H1 (cell line): ENCODE results near the gene PTPRH. TPM values are rescaled to one million over a fixed set of nuclear protein-coding genes. Genes with fewer than 3 reads are reported as not detected.

ENCODE experiments used
- CTCF ChIA-PET: fragments of 300-600 bp; sonication (Branson Sonifier 250); formaldehyde crosslinking; loops from one replicate; lab custom pipeline; 2021; ENCODE audit not compliant: partially characterized antibody; lab: Charles Lee
- POLR2A ChIA-PET: fragments of 300-600 bp; sonication (Branson Sonifier 250); formaldehyde crosslinking; loops from one replicate; lab custom pipeline; 2021; ENCODE audit warnings: inconsistent platforms; ENCODE audit not compliant: partially characterized antibody; lab: Charles Lee
- DNase-seq, 2 experiments: peaks; one replicate each; pipeline versions ENCODE4 v3.0.0 to v3.0.0-alpha.2; 2010 to 2022; ENCODE audit warnings: low spot score in 2 of 2, low read depth in 1 of 2, mixed read lengths in 1 of 2
- FAIRE-seq: peaks from 2 replicates; lab custom pipeline; 2011; peaks lifted over from hg19 to GRCh38; lab: Jason Lieb, UNC
- H2AFZ ChIP-seq: 2 replicates; pipeline ENCODE4 v1.8.1; 2012; ENCODE audit warnings: low read length, inconsistent platforms
- H2AK5ac ChIP-seq: 2 replicates; pipeline ENCODE4 v1.6.1; 2013; ENCODE audit warnings: low read depth, low read length
- H2BK120ac ChIP-seq: replicated peaks from 2 replicates; pipeline ENCODE3; 2013; ENCODE audit warnings: low read depth, low read length, inconsistent platforms
- H2BK12ac ChIP-seq: 2 replicates; pipeline ENCODE4 v1.6.1; 2013; ENCODE audit warnings: low read depth, low read length
- H2BK15ac ChIP-seq: 2 replicates; pipeline ENCODE4 v1.6.1; 2013; ENCODE audit warnings: low read length
- H2BK20ac ChIP-seq: 2 replicates; pipeline ENCODE4 v1.6.1; 2013; ENCODE audit warnings: low read length
- H2BK5ac ChIP-seq: 2 replicates; pipeline ENCODE4 v1.6.1; 2013; ENCODE audit warnings: low read depth, low read length
- H3K14ac ChIP-seq: 2 replicates; pipeline ENCODE4 v1.6.1; 2013; ENCODE audit warnings: inconsistent platforms; ENCODE audit not compliant: insufficient read length
- H3K18ac ChIP-seq: 2 replicates; pipeline ENCODE4 v1.6.1; 2013; ENCODE audit warnings: low read length; ENCODE audit errors: extremely low read depth
- H3K23ac ChIP-seq: 2 replicates; pipeline ENCODE4 v1.6.1; 2013; ENCODE audit warnings: inconsistent platforms; ENCODE audit not compliant: insufficient read length
- H3K23me2 ChIP-seq: 2 replicates; pipeline ENCODE4 v1.6.1; 2013; ENCODE audit warnings: low read depth, low read length
- H3K27ac ChIP-seq: 2 replicates; pipeline ENCODE4 v1.6.1; 2011; ENCODE audit warnings: low read depth, low read length, inconsistent platforms
- H3K27me3 ChIP-seq, 4 experiments: replicated peaks in 1 of 4; 1 replicate in 1 of 4; 2 replicates in 3 of 4; pipeline versions ENCODE4 v1.6.1 to v1.8.1; 2011 to 2013; ENCODE audit warnings: low read length in 3 of 4, mild to moderate bottlenecking in 3 of 4, inconsistent platforms in 2 of 4, mixed read lengths in 2 of 4, moderate library complexity in 1 of 4; ENCODE audit not compliant: control insufficient read depth in 3 of 4, insufficient read depth in 3 of 4; ENCODE audit errors: extremely low read depth in 1 of 4
- H3K36me3 ChIP-seq, 4 experiments: 2 replicates each; pipeline versions ENCODE4 v1.6.1 to v1.8.1; 2011 to 2013; ENCODE audit warnings: mild to moderate bottlenecking in 4 of 4, low read length in 3 of 4, moderate library complexity in 2 of 4, control low read depth in 1 of 4, inconsistent platforms in 1 of 4; ENCODE audit not compliant: insufficient read depth in 4 of 4, control insufficient read depth in 2 of 4
- H3K4ac ChIP-seq: replicated peaks from 2 replicates; pipeline ENCODE3; 2013; ENCODE audit warnings: low read length, low read depth, mixed read lengths, inconsistent platforms; ENCODE audit not compliant: insufficient read length
- H3K4me1 ChIP-seq, 4 experiments: replicated peaks in 1 of 4; 1 replicate in 1 of 4; 2 replicates in 3 of 4; pipeline versions ENCODE4 v1.6.1 to v1.8.1; 2011 to 2013; ENCODE audit warnings: low read length in 3 of 4, inconsistent platforms in 2 of 4, mixed read lengths in 1 of 4; ENCODE audit not compliant: insufficient read depth in 4 of 4, control insufficient read depth in 3 of 4
- H3K4me2 ChIP-seq, 2 experiments: 2 replicates each; pipeline versions ENCODE4 v1.6.1 to v1.8.1; 2011 to 2013; ENCODE audit warnings: low read depth in 2 of 2, low read length in 2 of 2, control low read depth in 1 of 2, inconsistent platforms in 1 of 2, mild to moderate bottlenecking in 1 of 2; ENCODE audit not compliant: insufficient read depth in 1 of 2
- H3K4me3 ChIP-seq, 4 experiments: fragments of 200-600, 300-600 bp in 1 of 4; sonication (generic), shearing (Covaris generic), sonication (Bioruptor Twin) in 1 of 4; 2 replicates each; pipeline versions ENCODE4 v1.5.1 to v1.8.1; 2011 to 2016; ENCODE audit warnings: low read length in 4 of 4, low read depth in 3 of 4, control low read depth in 2 of 4, inconsistent platforms in 2 of 4, mild to moderate bottlenecking in 2 of 4, mixed read lengths in 1 of 4, moderate library complexity in 1 of 4; ENCODE audit not compliant: insufficient read depth in 2 of 4; ENCODE audit errors: extremely low read depth in 1 of 4
- H3K56ac ChIP-seq: replicated peaks from 2 replicates; pipeline ENCODE3; 2013; ENCODE audit warnings: low read depth, mild to moderate bottlenecking, mixed read lengths, low read length, inconsistent platforms; ENCODE audit not compliant: insufficient read length
- H3K79me1 ChIP-seq: 2 replicates; pipeline ENCODE4 v1.6.1; 2013; ENCODE audit warnings: low read depth, low read length, control low read depth
- H3K79me2 ChIP-seq, 2 experiments: 2 replicates each; pipeline versions ENCODE4 v1.6.1 to v1.8.1; 2012 to 2013; ENCODE audit warnings: low read length in 2 of 2, mild to moderate bottlenecking in 2 of 2, inconsistent platforms in 1 of 2; ENCODE audit not compliant: insufficient read depth in 2 of 2, control insufficient read depth in 1 of 2
- H3K9ac ChIP-seq, 4 experiments: replicated peaks in 1 of 4; 1 replicate in 1 of 4; 2 replicates in 3 of 4; pipeline versions ENCODE4 v1.6.1 to v1.8.1; 2011 to 2013; ENCODE audit warnings: low read depth in 3 of 4, low read length in 3 of 4, control low read depth in 2 of 4, mild to moderate bottlenecking in 2 of 4, moderate library complexity in 2 of 4, inconsistent platforms in 1 of 4; ENCODE audit errors: extremely low read depth in 1 of 4
- H3K9me3 ChIP-seq, 2 experiments: 2 replicates each; pipeline versions ENCODE4 v1.6.1 to v1.8.1; 2012 to 2013; ENCODE audit warnings: mild to moderate bottlenecking in 2 of 2, moderate library complexity in 2 of 2, control low read depth in 1 of 2, inconsistent platforms in 1 of 2, low read depth in 1 of 2, low read length in 1 of 2, mixed read lengths in 1 of 2; ENCODE audit not compliant: insufficient read depth in 2 of 2
- H4K20me1 ChIP-seq, 2 experiments: replicated peaks in 1 of 2; 2 replicates each; pipeline versions ENCODE3 to v1.8.1; 2011 to 2013; ENCODE audit warnings: inconsistent platforms in 2 of 2, low read length in 2 of 2, mild to moderate bottlenecking in 1 of 2; ENCODE audit not compliant: insufficient read depth in 2 of 2, control insufficient read depth in 1 of 2
- H4K5ac ChIP-seq: 2 replicates; pipeline ENCODE4 v1.6.1; 2013; ENCODE audit warnings: low read length, low read depth, mixed read lengths, inconsistent platforms; ENCODE audit not compliant: insufficient read length
- H4K8ac ChIP-seq: 2 replicates; pipeline ENCODE4 v1.8.0; 2013; ENCODE audit warnings: mild to moderate bottlenecking, moderate library complexity, low read length, inconsistent platforms; ENCODE audit not compliant: insufficient read depth; ENCODE audit errors: extremely low read depth
- H4K91ac ChIP-seq: replicated peaks from 2 replicates; pipeline ENCODE3; 2013; ENCODE audit warnings: low read length, mixed read lengths, inconsistent platforms; ENCODE audit not compliant: insufficient read length
- CHD2 ChIP-seq: IDR thresholded peaks from 2 replicates; pipeline ENCODE4 v1.6.1; 2012; ENCODE audit warnings: low read length, improper control_type of control experiment
- MAFK ChIP-seq: IDR thresholded peaks from 2 replicates; pipeline ENCODE4 v1.6.1; 2012; ENCODE audit warnings: low read depth, mild to moderate bottlenecking, improper control_type of control experiment, low read length
- WGBS, 2 experiments: shearing (Covaris generic) in 1 of 2; methylation state at CpG; one replicate each; pipeline versions ENCODE4 v1.1.6 to v1.1.7; 2013 to 2015; ENCODE audit warnings: low lambda C conversion rate in 2 of 2, mixed read lengths in 2 of 2, inconsistent platforms in 1 of 2, low coverage in 1 of 2, missing lambda C conversion rate in 1 of 2; ENCODE audit not compliant: insufficient replicate concordance in 2 of 2, insufficient coverage in 1 of 2, insufficient read length in 1 of 2; ENCODE audit errors: extremely low coverage in 1 of 2, missing lambda C conversion rate in 1 of 2; 5-methylcytosine and 5-hydroxymethylcytosine counted together
- polyA plus RNA-seq, 7 experiments: library from polyadenylated mRNA; depleted of rRNA in 3 of 7; stranded (reverse) in 5 of 7; unstranded in 2 of 7; fragments of >200 nt in 5 of 7; fragments of 200-250 nt in 2 of 7; gene quantifications; 1 replicate in 5 of 7; 2 replicates in 1 of 7; 4 replicates in 1 of 7; pipeline versions ENCODE4 v1.2.1 to v1.2.3, GENCODE V29; 2011 to 2013; ENCODE audit warnings: missing spikeins in 2 of 7, mixed read lengths in 2 of 7
- total RNA-seq: library from RNA; stranded (reverse); fragmentation: NEBNext Ultra II Directional; extraction: Animal tissue kit (Norgen Biotek cat#: 25700); gene quantifications from 2 replicates; pipeline ENCODE4 v1.2.1, GENCODE V29; 2021
- TF ChIP-seq, protein P1 (sequence below): IDR thresholded peaks from 2 replicates; pipeline ENCODE4 v1.6.1; 2012; ENCODE audit warnings: low read length, inconsistent platforms

PTPRH gene
- total and polyA plus RNA-seq, 2 of the 8 experiments (the other 6 are each of a cell fraction or from before 2014, with no cell fraction given), result 0.30 to 0.39 TPM

DNA sequence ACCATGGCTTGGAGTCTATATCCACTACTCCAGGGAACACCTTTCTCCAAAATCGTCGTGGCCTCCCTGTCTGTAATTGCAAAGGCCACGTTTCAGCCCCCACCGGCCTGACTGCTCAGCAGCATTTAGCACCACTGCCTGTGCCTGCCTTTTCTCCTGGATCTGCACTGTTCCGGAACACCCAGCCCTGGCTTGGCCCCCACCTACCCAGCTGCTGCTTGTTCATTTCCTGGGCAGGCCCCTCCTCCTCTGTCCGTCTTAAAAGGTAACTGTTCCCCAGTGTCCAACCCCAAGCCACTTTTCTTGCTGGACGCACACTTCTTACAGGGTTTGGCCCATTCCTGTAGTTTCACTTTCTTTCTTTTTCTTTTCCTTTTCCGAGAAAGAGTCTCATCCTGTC lies 20.7 kb downstream of the PTPRH start:
- Histone ChIP-seq H2BK15ac (no peak overlapping the region), H3K23me2 (no peaks in the 10 kb centered on the region), H4K8ac (no peak overlapping the region), H4K91ac (no peak overlapping the region), H3K4me3 (no peak overlapping the region), H3K14ac (no peak overlapping the region), H4K5ac (no peak overlapping the region), H3K9ac (no peak overlapping the region), H3K79me1 (no peaks in the 10 kb centered on the region), H2BK120ac (no peak overlapping the region), H3K23ac (no peak overlapping the region), H3K27ac (no peak overlapping the region), H4K20me1 (peaks cover 0 to 2% of the 10 kb centered on the region in 2 experiments), H2BK12ac (no peak overlapping the region), H3K36me3 (no peaks in the 10 kb centered on the region), H3K79me2 (no peaks in the 10 kb centered on the region), H3K18ac (no peak overlapping the region), H3K56ac (no peak overlapping the region), H2BK20ac (no peak overlapping the region), H3K27me3 (peaks cover 0 to 4% (median 0%) of the 10 kb centered on the region in 4 experiments; a peak in 1 of 7 replicates), H3K9me3 (no peaks in the 10 kb centered on the region), H3K4me2 (no peak overlapping the region), H3K4ac (no peak overlapping the region), H2AK5ac (no peak overlapping the region), H2AFZ (no peak overlapping the region), H2BK5ac (no peak overlapping the region), H3K4me1 (no peaks in the 10 kb centered on the region)
- DNase-seq, result no peak
- no peak for FAIRE-seq
- TF ChIP-seq MAFK (no peak), CHD2 (no peak)
- TF ChIP-seq, protein P1, sequence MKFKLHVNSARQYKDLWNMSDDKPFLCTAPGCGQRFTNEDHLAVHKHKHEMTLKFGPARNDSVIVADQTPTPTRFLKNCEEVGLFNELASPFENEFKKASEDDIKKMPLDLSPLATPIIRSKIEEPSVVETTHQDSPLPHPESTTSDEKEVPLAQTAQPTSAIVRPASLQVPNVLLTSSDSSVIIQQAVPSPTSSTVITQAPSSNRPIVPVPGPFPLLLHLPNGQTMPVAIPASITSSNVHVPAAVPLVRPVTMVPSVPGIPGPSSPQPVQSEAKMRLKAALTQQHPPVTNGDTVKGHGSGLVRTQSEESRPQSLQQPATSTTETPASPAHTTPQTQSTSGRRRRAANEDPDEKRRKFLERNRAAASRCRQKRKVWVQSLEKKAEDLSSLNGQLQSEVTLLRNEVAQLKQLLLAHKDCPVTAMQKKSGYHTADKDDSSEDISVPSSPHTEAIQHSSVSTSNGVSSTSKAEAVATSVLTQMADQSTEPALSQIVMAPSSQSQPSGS, result no peak
- ChIA-PET POLR2A (interaction anchor here (1.2 kb wide), 1 partner anchor 12 kb away, joined by 3 read pairs; no protein-coding TSS in a partner anchor), CTCF (no interaction called here)
- WGBS, 2 experiments, result 84% methylated on average over 8 of the region's 8 CpGs; no CpG with 5 or more reads in 1 of the 2 experiments
